ENCODE results near the gene MAPK10. TPM values are rescaled to one million over a fixed set of nuclear protein-coding genes. Genes with fewer than 3 reads are reported as not detected.

The MAPK10 gene
- total RNA-seq, 1 experiment from 2014 or later = 4.7 TPM

GRCh38 chr4:86092684-86093083, 267.2 kb downstream of the MAPK10 start:
- no peak overlapping the region for H2AFZ ChIP-seq (ENCODE audit: low read length)
- H3K4ac ChIP-seq (ENCODE audit: low read depth, low read length) = no peak overlapping the region
- H4K20me1 ChIP-seq (ENCODE audit: control insufficient read depth, insufficient read depth, insufficient read length) = no peaks in the 10 kb centered on the region
- no peak overlapping the region for H3K14ac ChIP-seq (ENCODE audit: insufficient read depth, low read length)
- no peak overlapping the region for H4K91ac ChIP-seq (ENCODE audit: insufficient read length, low read depth, low read length)
- no peak overlapping the region for H3K56ac ChIP-seq (ENCODE audit: insufficient read length, low read depth, low read length)
- H3K4me3 Mint-ChIP-seq = no peak overlapping the region
- no peak overlapping the region for H2AK5ac ChIP-seq (ENCODE audit: insufficient read length, low read length)
- H2BK20ac ChIP-seq (ENCODE audit: low read depth, low read length, poor library complexity, severe bottlenecking) = no peak overlapping the region
- no peak overlapping the region for H2BK120ac ChIP-seq (ENCODE audit: low read depth, low read length, poor library complexity, severe bottlenecking)
- no peaks in the 10 kb centered on the region for H3K23me2 ChIP-seq (ENCODE audit: insufficient read length, low read depth, low read length, poor library complexity, severe bottlenecking)
- H3K4me2 ChIP-seq (ENCODE audit: insufficient read depth, insufficient read length, low read length) = no peak overlapping the region
- H4K8ac ChIP-seq (replicated peaks; ENCODE audit: insufficient read length, low read depth, low read length) = no peak overlapping the region
- no peak overlapping the region for H2BK12ac ChIP-seq (ENCODE audit: insufficient read length, low read depth, low read length)
- H3T11ph ChIP-seq (ENCODE audit: low read length) = no peak overlapping the region
- no peak overlapping the region for H3K27ac ChIP-seq (ENCODE audit: insufficient read length, low read depth, low read length)
- no peak overlapping the region for H3K18ac ChIP-seq (ENCODE audit: insufficient read length, low read depth, low read length)
- H3K4me1 ChIP-seq (ENCODE audit: insufficient read depth, low read length) = peaks cover 2% of the 10 kb centered on the region; the same call in 1 of the 2 replicates
- peaks cover 11 to 12% of the 10 kb centered on the region in 2 experiments for H3K4me1 Mint-ChIP-seq
- no peaks in the 10 kb centered on the region for H3K36me3 Mint-ChIP-seq (ENCODE audit: insufficient read depth in 1 of 3, low read depth in 3 of 3)
- no peaks in the 10 kb centered on the region for H3K27me3 ChIP-seq (ENCODE audit: insufficient read depth, low read length)
- H3K27me3 Mint-ChIP-seq (ENCODE audit: low read depth) = no peaks in the 10 kb centered on the region
- no peaks in the 10 kb centered on the region for H3K79me1 ChIP-seq (ENCODE audit: insufficient read depth, low read depth, low read length, poor library complexity, severe bottlenecking)
- H3K23ac ChIP-seq (ENCODE audit: insufficient read length, low read depth, low read length) = no peak overlapping the region
- H3K9me3 ChIP-seq (ENCODE audit: control insufficient read depth, low read depth, low read length) = no peaks in the 10 kb centered on the region
- DNase-seq = no peak
- H2BK15ac ChIP-seq (ENCODE audit: low read depth, low read length) = no peak overlapping the region
- H3K9me3 Mint-ChIP-seq = no peaks in the 10 kb centered on the region
- no peak overlapping the region for H2BK5ac ChIP-seq (ENCODE audit: insufficient read length, low read length)
- H3K9ac ChIP-seq (ENCODE audit: extremely low read depth, insufficient read length, low read length) = no peak overlapping the region
- H3K27ac Mint-ChIP-seq = no peak overlapping the region
- no peak for TF ChIP-seq CTCF (conservative IDR thresholded peaks at IDR 0.05)
- H3K79me2 ChIP-seq (ENCODE audit: insufficient read depth, low read length) = no peaks in the 10 kb centered on the region
- no peak overlapping the region for H4K5ac ChIP-seq (ENCODE audit: insufficient read length, low read depth, low read length)
